ENCODE data around the gene PDZD2.

DNA sequence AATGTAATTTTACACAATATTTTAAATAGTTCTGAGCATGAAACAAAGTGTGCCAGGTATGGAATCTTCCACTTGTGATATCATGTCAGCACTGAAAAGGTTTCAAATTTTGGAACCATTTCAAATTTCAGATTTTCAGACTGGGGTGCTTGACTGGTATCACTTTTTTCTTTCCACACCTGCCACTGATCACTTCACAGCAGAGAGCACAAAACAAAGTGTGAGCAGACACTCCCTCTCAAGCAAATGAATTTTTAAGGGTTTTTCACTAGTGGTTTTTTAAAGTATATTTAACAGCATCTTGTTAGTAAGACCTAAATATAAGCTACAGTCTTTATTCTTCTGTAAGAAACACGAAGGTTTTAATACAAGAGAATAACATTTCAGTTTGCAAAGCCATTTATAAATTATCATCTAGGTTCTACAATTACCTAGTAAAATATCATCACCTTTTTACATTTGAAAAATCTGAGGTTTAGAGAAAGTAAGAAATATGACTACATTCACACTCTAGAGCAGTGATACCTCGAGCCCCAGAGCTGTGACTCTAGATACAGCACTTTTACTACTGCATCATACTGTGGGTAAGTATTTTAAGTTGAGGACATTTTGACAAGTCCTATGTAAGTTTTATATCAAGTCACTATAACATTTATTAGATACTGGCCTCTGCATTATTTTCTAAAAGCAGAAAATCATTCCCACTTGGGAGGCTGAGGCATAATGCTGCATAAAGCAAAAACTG, 520.6 kb downstream of the PDZD2 start:
- TF ChIP-seq, protein P1, sequence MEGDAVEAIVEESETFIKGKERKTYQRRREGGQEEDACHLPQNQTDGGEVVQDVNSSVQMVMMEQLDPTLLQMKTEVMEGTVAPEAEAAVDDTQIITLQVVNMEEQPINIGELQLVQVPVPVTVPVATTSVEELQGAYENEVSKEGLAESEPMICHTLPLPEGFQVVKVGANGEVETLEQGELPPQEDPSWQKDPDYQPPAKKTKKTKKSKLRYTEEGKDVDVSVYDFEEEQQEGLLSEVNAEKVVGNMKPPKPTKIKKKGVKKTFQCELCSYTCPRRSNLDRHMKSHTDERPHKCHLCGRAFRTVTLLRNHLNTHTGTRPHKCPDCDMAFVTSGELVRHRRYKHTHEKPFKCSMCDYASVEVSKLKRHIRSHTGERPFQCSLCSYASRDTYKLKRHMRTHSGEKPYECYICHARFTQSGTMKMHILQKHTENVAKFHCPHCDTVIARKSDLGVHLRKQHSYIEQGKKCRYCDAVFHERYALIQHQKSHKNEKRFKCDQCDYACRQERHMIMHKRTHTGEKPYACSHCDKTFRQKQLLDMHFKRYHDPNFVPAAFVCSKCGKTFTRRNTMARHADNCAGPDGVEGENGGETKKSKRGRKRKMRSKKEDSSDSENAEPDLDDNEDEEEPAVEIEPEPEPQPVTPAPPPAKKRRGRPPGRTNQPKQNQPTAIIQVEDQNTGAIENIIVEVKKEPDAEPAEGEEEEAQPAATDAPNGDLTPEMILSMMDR (conservative IDR thresholded peaks at IDR 0.05; ENCODE audit: low read depth in 2 of 2), result no peak
- TF ChIP-seq EZH2phosphoT487 (IDR thresholded peaks at IDR 0.05; ENCODE audit: unreplicated experiment), result no peak
- no peak for TF ChIP-seq POLR2AphosphoS5 (IDR thresholded peaks at IDR 0.05; ENCODE audit: low read depth)
- no peak for TF ChIP-seq EZH2 (IDR thresholded peaks at IDR 0.05; ENCODE audit: low read depth, unreplicated experiment)
- TF ChIP-seq, protein P2, sequence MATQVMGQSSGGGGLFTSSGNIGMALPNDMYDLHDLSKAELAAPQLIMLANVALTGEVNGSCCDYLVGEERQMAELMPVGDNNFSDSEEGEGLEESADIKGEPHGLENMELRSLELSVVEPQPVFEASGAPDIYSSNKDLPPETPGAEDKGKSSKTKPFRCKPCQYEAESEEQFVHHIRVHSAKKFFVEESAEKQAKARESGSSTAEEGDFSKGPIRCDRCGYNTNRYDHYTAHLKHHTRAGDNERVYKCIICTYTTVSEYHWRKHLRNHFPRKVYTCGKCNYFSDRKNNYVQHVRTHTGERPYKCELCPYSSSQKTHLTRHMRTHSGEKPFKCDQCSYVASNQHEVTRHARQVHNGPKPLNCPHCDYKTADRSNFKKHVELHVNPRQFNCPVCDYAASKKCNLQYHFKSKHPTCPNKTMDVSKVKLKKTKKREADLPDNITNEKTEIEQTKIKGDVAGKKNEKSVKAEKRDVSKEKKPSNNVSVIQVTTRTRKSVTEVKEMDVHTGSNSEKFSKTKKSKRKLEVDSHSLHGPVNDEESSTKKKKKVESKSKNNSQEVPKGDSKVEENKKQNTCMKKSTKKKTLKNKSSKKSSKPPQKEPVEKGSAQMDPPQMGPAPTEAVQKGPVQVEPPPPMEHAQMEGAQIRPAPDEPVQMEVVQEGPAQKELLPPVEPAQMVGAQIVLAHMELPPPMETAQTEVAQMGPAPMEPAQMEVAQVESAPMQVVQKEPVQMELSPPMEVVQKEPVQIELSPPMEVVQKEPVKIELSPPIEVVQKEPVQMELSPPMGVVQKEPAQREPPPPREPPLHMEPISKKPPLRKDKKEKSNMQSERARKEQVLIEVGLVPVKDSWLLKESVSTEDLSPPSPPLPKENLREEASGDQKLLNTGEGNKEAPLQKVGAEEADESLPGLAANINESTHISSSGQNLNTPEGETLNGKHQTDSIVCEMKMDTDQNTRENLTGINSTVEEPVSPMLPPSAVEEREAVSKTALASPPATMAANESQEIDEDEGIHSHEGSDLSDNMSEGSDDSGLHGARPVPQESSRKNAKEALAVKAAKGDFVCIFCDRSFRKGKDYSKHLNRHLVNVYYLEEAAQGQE (IDR thresholded peaks at IDR 0.05; ENCODE audit: unreplicated experiment), result no peak
- no peak for TF ChIP-seq STAT1 (IDR thresholded peaks at IDR 0.05; ENCODE audit: unreplicated experiment)
- TF ChIP-seq CREB1 (CRISPR knock-in tag; IDR thresholded peaks at IDR 0.05; ENCODE audit: low read depth), result no peak
- no peak for TF ChIP-seq ZNF331 (CRISPR knock-in tag; IDR thresholded peaks at IDR 0.05; ENCODE audit: low read depth)
- no peak for TF ChIP-seq JUNB (IDR thresholded peaks at IDR 0.05; ENCODE audit: unreplicated experiment)
- no peak for TF ChIP-seq NANOG (IDR thresholded peaks at IDR 0.05; ENCODE audit: borderline replicate concordance)
- TF ChIP-seq, protein P3, sequence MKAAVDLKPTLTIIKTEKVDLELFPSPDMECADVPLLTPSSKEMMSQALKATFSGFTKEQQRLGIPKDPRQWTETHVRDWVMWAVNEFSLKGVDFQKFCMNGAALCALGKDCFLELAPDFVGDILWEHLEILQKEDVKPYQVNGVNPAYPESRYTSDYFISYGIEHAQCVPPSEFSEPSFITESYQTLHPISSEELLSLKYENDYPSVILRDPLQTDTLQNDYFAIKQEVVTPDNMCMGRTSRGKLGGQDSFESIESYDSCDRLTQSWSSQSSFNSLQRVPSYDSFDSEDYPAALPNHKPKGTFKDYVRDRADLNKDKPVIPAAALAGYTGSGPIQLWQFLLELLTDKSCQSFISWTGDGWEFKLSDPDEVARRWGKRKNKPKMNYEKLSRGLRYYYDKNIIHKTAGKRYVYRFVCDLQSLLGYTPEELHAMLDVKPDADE (IDR thresholded peaks at IDR 0.05), result no peak

Measured in GM23338 (cell line).